AG04449 (cell line): ENCODE results near the gene MYADM.

Experiments
- CTCF ChIA-PET: fragments of 350-600 bp; formaldehyde crosslinking; extraction: SDS; loops from one replicate; lab custom pipeline; 2021; ENCODE audit warnings: antibody characterized with exemption; lab: Yijun Ruan, JAX
- POLR2A ChIA-PET: fragments of 400-600, 350-600 bp; formaldehyde crosslinking; extraction: SDS; loops from one replicate; lab custom pipeline; 2020; ENCODE audit warnings: antibody characterized with exemption, inconsistent platforms; lab: Yijun Ruan, JAX
- DNase-seq: peaks from one replicate; pipeline ENCODE4 v3.0.0-alpha.2; 2010; ENCODE audit warnings: low read depth, low spot score
- H3K4me3 ChIP-seq: 2 replicates; pipeline ENCODE4 v1.5.1; 2011; ENCODE audit warnings: low read depth, mild to moderate bottlenecking, control low read depth, low read length
- CTCF ChIP-seq: IDR thresholded peaks from one replicate; pipeline ENCODE4 v1.5.1; 2011; ENCODE audit warnings: mild to moderate bottlenecking, moderate library complexity, low read length, control low read depth, inconsistent platforms; ENCODE audit not compliant: insufficient read depth; ENCODE audit errors: missing control alignments

Gene MYADM

GRCh38 chr19:53867225-53868090 lies at the start of gene MYADM:
TSS of gene MYADM (plus strand) at chr19:53867883. CDS start at chr19:53873530, 5,647 bp downstream.
- peak; percentile 90 for DNase-seq
- ChIA-PET POLR2A (interaction anchor here (0.7 to 2.6 kb wide), 8 partner anchors 9 to 270 kb away, joined by 3 to 16 read pairs (median 4); partner anchors contain the start of gene CNOT3), CTCF (interaction anchor here (1.0 to 2.1 kb wide), 5 partner anchors 14 to 167 kb away, joined by 3 to 6 read pairs (median 4); partner anchors contain the start of gene PRKCG)
- peak within 1 kb of the TSS; percentile 99 for H3K4me3 ChIP-seq
- TF ChIP-seq CTCF, result no peak

- ChIA-PET POLR2A (no interaction called here), CTCF (no interaction called here)
- no peak for TF ChIP-seq CTCF
- no peak for DNase-seq
- no peak overlapping the region for H3K4me3 ChIP-seq
Observed at GRCh38 chr19:53818756-53819155, 48.9 kb upstream of the MYADM start.

GRCh38 chr19:53819861-53820260 lies 47.8 kb upstream of the MYADM start:
- ChIA-PET CTCF (interaction anchor here (1.1 to 1.3 kb wide), 2 partner anchors 11 to 204 kb away, joined by 3 to 4 read pairs; no protein-coding TSS in a partner anchor), POLR2A (no interaction called here)
- H3K4me3 ChIP-seq, result no peak overlapping the region
- no peak for DNase-seq
- no peak for TF ChIP-seq CTCF

GRCh38 chr19:53823380-53824120 lies 44.1 kb upstream of the MYADM start:
- POLR2A ChIA-PET, result no interaction called here
- H3K4me3 ChIP-seq, result no peak overlapping the region
- DNase-seq, result no peak
- CTCF ChIA-PET, result no interaction called here
- no peak for TF ChIP-seq CTCF

- ChIA-PET CTCF (no interaction called here), POLR2A (no interaction called here)
- DNase-seq, result no peak
- no peak for TF ChIP-seq CTCF
- H3K4me3 ChIP-seq, result no peak within 1 kb of the TSS
Observed at GRCh38 chr19:53824134-53824611, 43.5 kb upstream of the MYADM start, which contains the start of gene NLRP12. TSS of gene NLRP12 (minus strand) at chr19:53824314. CDS start at chr19:53824174, 140 bp downstream.
